A673 (cell line): ENCODE measurements around the gene KCNJ10. TPM values are rescaled to one million over a fixed set of nuclear protein-coding genes. Genes with fewer than 3 reads are reported as not detected.

Experiments
- BruUV-seq: library from RNA; stranded (reverse); fragments of 400-500 nt; replicated peaks from 2 replicates; lab custom pipeline; 2021; lab: Mats Ljungman, UMichigan
- CTCF ChIA-PET: fragments of 300-600 bp; sonication (Branson Sonifier 250); formaldehyde crosslinking; loops from one replicate; lab custom pipeline; 2022; ENCODE audit warnings: antibody characterized with exemption; lab: Charles Lee
- POLR2A ChIA-PET: fragments of 300-600 bp; sonication (Branson Sonifier 250); formaldehyde crosslinking; loops from one replicate; lab custom pipeline; 2022; ENCODE audit warnings: antibody characterized with exemption; ENCODE audit not compliant: low non-redundant PET; lab: Charles Lee
- DNase-seq: peaks from one replicate; pipeline ENCODE4 v3.0.0-alpha.2; 2015; ENCODE audit warnings: low spot score
- H3K27ac ChIP-seq: fragments of 200-600 bp; sonication (generic); 2 replicates; pipeline ENCODE4 v1.5.1; 2016; ENCODE audit warnings: mixed run types, low read depth, mild to moderate bottlenecking, mixed read lengths, antibody characterized with exemption, low read length; ENCODE audit not compliant: poor library complexity, severe bottlenecking
- H3K27me3 ChIP-seq: fragments of 200-600 bp; sonication (generic); replicated peaks from 2 replicates; pipeline ENCODE4 v1.6.1; 2017; ENCODE audit warnings: mixed run types, low read depth, mild to moderate bottlenecking, mixed read lengths, antibody characterized with exemption, low read length; ENCODE audit not compliant: insufficient read depth, poor library complexity
- H3K36me3 ChIP-seq: fragments of 200-600 bp; sonication (generic); 2 replicates; pipeline ENCODE4 v1.6.1; 2016; ENCODE audit warnings: mixed run types, mild to moderate bottlenecking, mixed read lengths, antibody characterized with exemption, low read length; ENCODE audit not compliant: insufficient read depth, poor library complexity, severe bottlenecking
- H3K4me1 ChIP-seq: fragments of 200-600 bp; sonication (generic); 2 replicates; pipeline ENCODE4 v1.6.1; 2017; ENCODE audit warnings: mixed run types, mild to moderate bottlenecking, mixed read lengths, antibody characterized with exemption, low read length; ENCODE audit not compliant: insufficient read depth, poor library complexity, severe bottlenecking
- H3K4me3 ChIP-seq: fragments of 200-600 bp; sonication (generic); 2 replicates; pipeline ENCODE4 v1.5.1; 2016; ENCODE audit warnings: low read depth, mixed run types, mild to moderate bottlenecking, mixed read lengths, low read length; ENCODE audit not compliant: poor library complexity, severe bottlenecking
- H3K9me3 ChIP-seq: fragments of 200-600 bp; sonication (generic); 2 replicates; pipeline ENCODE4 v1.6.1; 2016; ENCODE audit warnings: mixed run types, low read depth, mild to moderate bottlenecking, mixed read lengths, antibody characterized with exemption, low read length; ENCODE audit not compliant: poor library complexity, severe bottlenecking
- CTCF ChIP-seq: fragments of 300-800, 200-600 bp; sonication (generic); conservative IDR thresholded peaks from 2 replicates; pipeline ENCODE4 v1.5.1; 2017; ENCODE audit warnings: low read depth, mild to moderate bottlenecking, antibody characterized with exemption, low read length, moderate library complexity, mixed read lengths
- EZH2 ChIP-seq: fragments of 200-600 bp; sonication (generic); IDR thresholded peaks from 2 replicates; pipeline ENCODE4 v1.6.1; 2017; ENCODE audit warnings: borderline replicate concordance, low read depth, mild to moderate bottlenecking, mixed read lengths, antibody characterized with exemption, low read length; ENCODE audit not compliant: poor library complexity, severe bottlenecking
- intact Hi-C: fragments of 100-400 bp; cut with micrococcal nuclease; formaldehyde crosslinking; loops from one replicate; pipeline ENCODE4 v1.10.0; 2022; ENCODE audit not compliant: unreplicated experiment
- total RNA-seq: library from RNA; stranded (reverse); gene quantifications from 2 replicates; pipeline ENCODE4 v1.2.3, GENCODE V29; 2021

Gene KCNJ10
- total RNA-seq, 1 experiment from 2014 or later, result not detected

GRCh38 chr1:159960721-159961381, 109.1 kb downstream of the KCNJ10 start:
- POLR2A ChIA-PET, result no interaction called here
- H3K36me3 ChIP-seq, result no peaks in the 10 kb centered on the region
- no peak overlapping the region for H3K4me3 ChIP-seq
- peaks cover 15% of the 10 kb centered on the region for H3K27me3 ChIP-seq
- CTCF ChIA-PET, result no interaction called here
- BruUV-seq, result no TSS peak
- H3K9me3 ChIP-seq, result no peaks in the 10 kb centered on the region
- H3K27ac ChIP-seq, result no peak overlapping the region
- DNase-seq, result no peak
- TF ChIP-seq CTCF, result no peak
- no peak for TF ChIP-seq EZH2
- H3K4me1 ChIP-seq, result no peaks in the 10 kb centered on the region
- intact Hi-C loops, result no loop called here

- Histone ChIP-seq H3K4me1 (no peaks in the 10 kb centered on the region), H3K27ac (no peak overlapping the region), H3K9me3 (no peaks in the 10 kb centered on the region), H3K4me3 (no peak overlapping the region), H3K36me3 (no peaks in the 10 kb centered on the region), H3K27me3 (peaks cover 9% of the 10 kb centered on the region)
- intact Hi-C loops, result no loop called here
- no peak for TF ChIP-seq CTCF
- no peak for TF ChIP-seq EZH2
- DNase-seq, result no peak
- POLR2A ChIA-PET, result no interaction called here
- BruUV-seq, result no TSS peak
- CTCF ChIA-PET, result no interaction called here
Measured at GRCh38 chr1:159959451-159959850, 110.5 kb downstream of the KCNJ10 start.

GRCh38 chr1:159958719-159959380, 111.1 kb downstream of the KCNJ10 start:
- ChIA-PET CTCF (no interaction called here), POLR2A (no interaction called here)
- intact Hi-C loops, result no loop called here
- Histone ChIP-seq H3K4me3 (no peak overlapping the region), H3K27me3 (peaks cover 11% of the 10 kb centered on the region), H3K4me1 (no peaks in the 10 kb centered on the region), H3K27ac (no peak overlapping the region), H3K36me3 (no peaks in the 10 kb centered on the region), H3K9me3 (no peaks in the 10 kb centered on the region)
- no peak for TF ChIP-seq CTCF
- TF ChIP-seq EZH2, result no peak
- BruUV-seq, result no TSS peak
- no peak for DNase-seq
